Measurements from ENCODE around the gene ADGRB3. TPM values are rescaled to one million over a fixed set of nuclear protein-coding genes. Genes with fewer than 3 reads are reported as not detected.

Gene ADGRB3
- total RNA-seq, 4 donors from 2014 or later: 1.6 to 2.6 (median 1.8) TPM

DNA sequence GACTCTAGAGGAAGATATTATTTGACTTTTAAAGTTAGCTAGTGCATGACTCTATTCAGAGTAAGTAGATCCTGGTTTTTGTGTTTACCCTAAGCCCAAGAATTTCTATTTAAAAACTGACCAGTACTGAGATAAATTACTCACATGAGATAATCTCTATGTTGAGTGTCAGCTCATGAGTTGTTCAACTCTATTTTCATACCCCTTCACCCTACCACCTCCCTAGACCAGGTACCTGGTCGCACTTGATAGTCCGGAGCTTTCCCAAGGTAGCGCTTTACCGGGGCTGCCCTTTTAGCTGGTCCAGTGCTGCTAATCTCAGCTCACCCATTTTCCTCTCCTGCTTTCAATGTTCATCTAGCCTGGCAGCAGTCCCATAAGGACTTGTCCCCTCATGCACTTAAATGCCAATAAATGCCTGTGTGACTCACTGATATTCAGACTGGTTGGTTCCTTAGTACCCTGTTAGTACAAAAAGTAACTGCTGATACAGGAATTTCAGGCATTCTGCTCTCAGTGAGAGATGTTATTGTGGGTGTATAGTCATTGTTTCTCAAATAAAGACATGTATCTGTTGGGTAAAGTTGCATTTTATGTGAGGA lies 503.9 kb downstream of the ADGRB3 start:
- TF ChIP-seq CTCF (IDR thresholded peaks at IDR 0.05; ENCODE audit: low read depth): no peak

- TF ChIP-seq CTCF (IDR thresholded peaks at IDR 0.05; ENCODE audit: low read depth): no peak
These were observed 510.0 kb downstream of the ADGRB3 start for GRCh38 chr6:69145062-69145461.

GRCh38 chr6:69146385-69146784 lies 511.3 kb downstream of the ADGRB3 start:
- TF ChIP-seq CTCF (IDR thresholded peaks at IDR 0.05; ENCODE audit: low read depth): no peak

DNA sequence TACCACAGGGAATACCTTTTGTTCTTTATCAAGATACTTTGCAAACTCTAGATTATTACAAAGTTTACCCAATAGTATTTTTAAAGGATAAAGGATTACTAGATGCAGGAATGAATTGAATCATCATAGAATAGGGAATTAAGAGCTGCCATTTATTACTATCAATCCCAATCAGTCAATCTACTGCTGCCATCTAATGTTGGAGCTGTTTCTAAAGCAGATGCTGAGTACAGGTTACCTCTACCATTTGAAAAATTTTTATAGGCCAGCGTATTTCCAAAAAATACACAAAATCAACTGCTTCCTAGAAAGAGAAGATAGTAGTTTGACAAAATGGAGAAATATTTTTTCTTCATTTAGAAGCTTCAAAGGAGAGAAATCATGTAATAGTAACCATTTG lies 520.4 kb downstream of the ADGRB3 start:
- TF ChIP-seq CTCF (IDR thresholded peaks at IDR 0.05; ENCODE audit: low read depth): no peak

GRCh38 chr6:69162811-69163210 lies 527.7 kb downstream of the ADGRB3 start:
- TF ChIP-seq CTCF (IDR thresholded peaks at IDR 0.05; ENCODE audit: low read depth): no peak

DNA sequence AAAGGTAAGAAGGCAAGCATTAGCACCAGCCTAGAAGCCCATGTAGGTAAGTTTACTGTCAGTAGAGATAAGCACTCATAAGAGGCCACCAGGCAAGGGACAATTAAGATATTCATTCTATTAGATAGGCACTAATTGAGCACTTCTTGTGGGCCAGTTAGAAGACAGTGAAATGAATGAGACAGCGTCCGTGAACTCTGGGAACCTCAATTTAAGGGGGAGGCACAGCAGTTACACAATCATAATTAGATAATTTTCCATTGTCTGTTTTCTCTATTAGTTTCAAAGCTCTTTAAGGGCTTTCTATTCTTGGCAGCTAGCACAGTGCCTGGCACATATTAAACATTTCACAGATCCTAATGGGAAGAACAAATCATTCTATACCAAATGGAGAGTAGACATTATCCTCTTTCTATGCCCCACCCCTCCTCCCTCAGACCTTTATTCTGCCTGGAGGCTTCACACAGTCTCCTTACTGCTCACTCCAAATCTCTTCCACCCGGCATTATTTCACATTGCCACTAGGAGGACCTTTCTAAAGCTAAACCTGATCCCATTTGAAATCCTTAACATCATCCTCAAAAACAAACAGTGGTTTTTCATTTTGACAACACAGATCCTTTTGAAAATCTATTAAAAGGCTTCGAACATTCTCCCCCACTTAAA lies 529.6 kb downstream of the ADGRB3 start:
- TF ChIP-seq CTCF (IDR thresholded peaks at IDR 0.05; ENCODE audit: low read depth): no peak

- TF ChIP-seq CTCF (IDR thresholded peaks at IDR 0.05; ENCODE audit: low read depth): no peak
These were observed 544.6 kb downstream of the ADGRB3 start for GRCh38 chr6:69179681-69180080.

Measured in subcutaneous adipose tissue (tissue), 4 donors.